Endothelial cell (in vitro differentiated cells): ENCODE measurements around the gene TUG1. TPM values are rescaled to one million over a fixed set of nuclear protein-coding genes. Genes with fewer than 3 reads are reported as not detected.

Source experiments
- DNase-seq: peaks from one replicate; pipeline ENCODE4 v3.0.0; 2021; ENCODE audit warnings: low spot score
- H3K27ac Mint-ChIP-seq: one replicate; pipeline ENCODE4 v1.8.0; 2021; ENCODE audit warnings: mixed read lengths, inconsistent platforms; ENCODE audit not compliant: unreplicated experiment
- H3K27me3 Mint-ChIP-seq: one replicate; pipeline ENCODE4 v1.8.0; 2021; ENCODE audit warnings: mild to moderate bottlenecking, moderate library complexity, mixed read lengths, inconsistent platforms; ENCODE audit not compliant: unreplicated experiment
- H3K36me3 Mint-ChIP-seq: one replicate; pipeline ENCODE4 v1.8.0; 2021; ENCODE audit warnings: mild to moderate bottlenecking, low read depth, mixed read lengths, inconsistent platforms; ENCODE audit not compliant: unreplicated experiment
- H3K4me1 Mint-ChIP-seq: one replicate; pipeline ENCODE4 v1.8.0; 2021; ENCODE audit warnings: mild to moderate bottlenecking, mixed read lengths, inconsistent platforms; ENCODE audit not compliant: unreplicated experiment
- H3K4me3 Mint-ChIP-seq: one replicate; pipeline ENCODE4 v1.8.0; 2021; ENCODE audit warnings: mild to moderate bottlenecking, mixed read lengths, inconsistent platforms; ENCODE audit not compliant: unreplicated experiment
- H3K9me3 Mint-ChIP-seq: one replicate; pipeline ENCODE4 v1.8.0; 2021; ENCODE audit warnings: mixed read lengths, inconsistent platforms; ENCODE audit not compliant: unreplicated experiment
- CTCF ChIP-seq: fragments of 200-600 bp; sonication (generic); IDR thresholded peaks from one replicate; pipeline ENCODE4 v1.5.0; 2021; ENCODE audit warnings: antibody characterized with exemption; ENCODE audit not compliant: unreplicated experiment
- total RNA-seq: library from RNA; stranded (reverse); fragmentation: NEBNext Ultra II Directional; extraction: Animal tissue kit (Norgen Biotek cat#: 25700); gene quantifications from one replicate; pipeline ENCODE4 v1.2.1, GENCODE V29; 2021; ENCODE audit not compliant: unreplicated experiment

Gene TUG1
- total RNA-seq, 1 donor from 2014 or later = 155 TPM

- Mint-ChIP-seq H3K27me3 (no peaks in the 10 kb centered on the region), H3K27ac (no peak overlapping the region)
- no peak for DNase-seq
Observed at GRCh38 chr22:31001124-31001770, 32.2 kb downstream of the TUG1 start.

GRCh38 chr22:31005535-31005934 is 36.5 kb downstream of the TUG1 start:
- Mint-ChIP-seq H3K9me3 (no peaks in the 10 kb centered on the region), H3K36me3 (no peaks in the 10 kb centered on the region), H3K27ac (no peak overlapping the region)

More at GRCh38 chr22:31001124-31001770, 32.2 kb downstream of the TUG1 start:
- no peaks in the 10 kb centered on the region for H3K9me3 Mint-ChIP-seq
- no peaks in the 10 kb centered on the region for H3K36me3 Mint-ChIP-seq
- no peak overlapping the region for H3K4me3 Mint-ChIP-seq
- no peak for TF ChIP-seq CTCF
- H3K4me1 Mint-ChIP-seq = peaks cover 2% of the 10 kb centered on the region

GRCh38 chr22:31019191-31019930 is 50.3 kb downstream of the TUG1 start:
- H3K27ac Mint-ChIP-seq = no peak overlapping the region
- H3K36me3 Mint-ChIP-seq = no peaks in the 10 kb centered on the region
- H3K27me3 Mint-ChIP-seq = peaks cover 1% of the 10 kb centered on the region
- TF ChIP-seq CTCF = no peak
- H3K4me1 Mint-ChIP-seq = no peaks in the 10 kb centered on the region
- H3K9me3 Mint-ChIP-seq = no peaks in the 10 kb centered on the region
- no peak overlapping the region for H3K4me3 Mint-ChIP-seq
- DNase-seq = no peak

More at GRCh38 chr22:31005535-31005934, 36.5 kb downstream of the TUG1 start:
- Mint-ChIP-seq H3K4me1 (no peaks in the 10 kb centered on the region), H3K4me3 (no peak overlapping the region), H3K27me3 (peaks cover 1% of the 10 kb centered on the region)
- TF ChIP-seq CTCF = no peak
- no peak for DNase-seq

- Mint-ChIP-seq H3K27me3 (peaks cover 1% of the 10 kb centered on the region), H3K4me3 (no peak overlapping the region), H3K9me3 (no peaks in the 10 kb centered on the region), H3K27ac (no peak overlapping the region), H3K36me3 (no peaks in the 10 kb centered on the region), H3K4me1 (no peaks in the 10 kb centered on the region)
- no peak for DNase-seq
- no peak for TF ChIP-seq CTCF
Observed at GRCh38 chr22:31020334-31020733, 51.3 kb downstream of the TUG1 start.

- TF ChIP-seq CTCF = no peak
- Mint-ChIP-seq H3K9me3 (no peaks in the 10 kb centered on the region), H3K4me1 (no peaks in the 10 kb centered on the region), H3K27ac (no peak overlapping the region), H3K36me3 (no peaks in the 10 kb centered on the region), H3K4me3 (no peak overlapping the region), H3K27me3 (peaks cover 1% of the 10 kb centered on the region)
- no peak for DNase-seq
Observed at GRCh38 chr22:31022516-31022915, 53.5 kb downstream of the TUG1 start.
